Measurements from ENCODE around the gene PBX1.
A peak's percentile ranks its signal among the peaks of the same experiment; 100 is the strongest.

The PBX1 gene

DNA sequence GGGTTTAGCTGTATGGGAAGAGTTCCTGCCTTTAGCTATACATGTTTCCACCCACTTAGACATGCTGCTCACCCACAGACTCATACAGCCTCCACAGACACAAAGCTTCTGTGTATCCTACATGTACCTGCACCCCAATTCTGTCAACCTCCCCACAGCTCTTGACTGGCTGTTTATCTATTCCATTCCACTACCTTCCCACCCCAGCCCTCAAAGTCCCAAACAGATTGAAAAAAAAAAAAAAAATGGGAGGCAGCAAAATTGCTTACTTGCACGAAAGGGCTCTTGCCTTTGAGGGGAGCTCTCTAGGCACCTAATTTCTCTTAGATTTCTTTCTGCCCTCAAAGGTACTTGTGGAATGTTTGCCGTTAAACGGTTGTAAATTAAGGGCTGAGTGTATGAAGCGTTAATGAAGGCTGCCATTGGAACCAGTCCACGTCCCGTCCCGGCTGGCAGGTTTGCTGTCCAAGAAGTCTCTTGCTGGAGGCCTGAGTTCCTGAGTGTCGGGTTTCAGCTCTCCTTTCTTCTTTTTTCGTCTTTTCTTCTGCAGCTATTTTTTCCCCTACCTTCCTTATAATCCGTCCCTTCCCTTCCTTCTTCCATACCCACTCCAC lies 43.6 kb downstream of the PBX1 start (continued):
- no peak for TF ChIP-seq ZNF639 (tag by site-specific recombination; IDR thresholded peaks at IDR 0.05)
- TF ChIP-seq ZNF768 (tag by site-specific recombination; IDR thresholded peaks at IDR 0.05) = no peak
- TF ChIP-seq ZSCAN4 (tag by site-specific recombination; IDR thresholded peaks at IDR 0.05) = no peak
- TF ChIP-seq ZBTB26 (tag by site-specific recombination; optimal IDR thresholded peaks at IDR 0.05) = no peak
- peak; percentile 86 for TF ChIP-seq SP7 (tag by site-specific recombination; IDR thresholded peaks at IDR 0.05)
- TF ChIP-seq GLIS1 (tag by site-specific recombination; IDR thresholded peaks at IDR 0.05) = peak; percentile 78
- no peak for TF ChIP-seq ZBTB11 (tag by site-specific recombination; conservative IDR thresholded peaks at IDR 0.05; ENCODE audit: low read depth)
- no peak for TF ChIP-seq ZFP3 (tag by site-specific recombination; IDR thresholded peaks at IDR 0.05; ENCODE audit: low read depth)
- peak; percentile 32; the same call in 1 of the 2 replicates for TF ChIP-seq ZNF2 (tag by site-specific recombination; IDR thresholded peaks at IDR 0.05)
- peak; percentile 22; the same call in 1 of the 2 replicates for TF ChIP-seq MZF1 (tag by site-specific recombination; IDR thresholded peaks at IDR 0.05; ENCODE audit: borderline replicate concordance)
- TF ChIP-seq ZFP69B (tag by site-specific recombination; IDR thresholded peaks at IDR 0.05) = no peak
- TF ChIP-seq, protein P1, sequence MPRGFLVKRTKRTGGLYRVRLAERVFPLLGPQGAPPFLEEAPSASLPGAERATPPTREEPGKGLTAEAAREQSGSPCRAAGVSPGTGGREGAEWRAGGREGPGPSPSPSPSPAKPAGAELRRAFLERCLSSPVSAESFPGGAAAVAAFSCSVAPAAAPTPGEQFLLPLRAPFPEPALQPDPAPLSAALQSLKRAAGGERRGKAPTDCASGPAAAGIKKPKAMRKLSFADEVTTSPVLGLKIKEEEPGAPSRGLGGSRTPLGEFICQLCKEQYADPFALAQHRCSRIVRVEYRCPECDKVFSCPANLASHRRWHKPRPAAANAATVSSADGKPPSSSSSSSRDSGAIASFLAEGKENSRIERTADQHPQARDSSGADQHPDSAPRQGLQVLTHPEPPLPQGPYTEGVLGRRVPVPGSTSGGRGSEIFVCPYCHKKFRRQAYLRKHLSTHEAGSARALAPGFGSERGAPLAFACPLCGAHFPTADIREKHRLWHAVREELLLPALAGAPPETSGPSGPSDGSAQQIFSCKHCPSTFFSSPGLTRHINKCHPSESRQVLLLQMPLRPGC (tag by site-specific recombination; IDR thresholded peaks at IDR 0.05) = peak; percentile 68; the same call in 1 of the 2 replicates
- no peak for TF ChIP-seq ZNF555 (tag by site-specific recombination; conservative IDR thresholded peaks at IDR 0.05)
- no peak for TF ChIP-seq ZNF138 (tag by site-specific recombination; IDR thresholded peaks at IDR 0.05; ENCODE audit: borderline replicate concordance)
- peak; percentile 92 for TF ChIP-seq SCRT2 (tag by site-specific recombination; IDR thresholded peaks at IDR 0.05)
- TF ChIP-seq KLF10 (tag by site-specific recombination; IDR thresholded peaks at IDR 0.05) = 0 out of 2 replicates have a peak, but pooled peaks have one; percentile 10
- TF ChIP-seq SP3 (tag by site-specific recombination; IDR thresholded peaks at IDR 0.05) = no peak
- peak; percentile 80 for TF ChIP-seq ZBTB8A (tag by site-specific recombination; IDR thresholded peaks at IDR 0.05)
- no peak for TF ChIP-seq MYNN (tag by site-specific recombination; IDR thresholded peaks at IDR 0.05; ENCODE audit: borderline replicate concordance)
- TF ChIP-seq, protein P2, sequence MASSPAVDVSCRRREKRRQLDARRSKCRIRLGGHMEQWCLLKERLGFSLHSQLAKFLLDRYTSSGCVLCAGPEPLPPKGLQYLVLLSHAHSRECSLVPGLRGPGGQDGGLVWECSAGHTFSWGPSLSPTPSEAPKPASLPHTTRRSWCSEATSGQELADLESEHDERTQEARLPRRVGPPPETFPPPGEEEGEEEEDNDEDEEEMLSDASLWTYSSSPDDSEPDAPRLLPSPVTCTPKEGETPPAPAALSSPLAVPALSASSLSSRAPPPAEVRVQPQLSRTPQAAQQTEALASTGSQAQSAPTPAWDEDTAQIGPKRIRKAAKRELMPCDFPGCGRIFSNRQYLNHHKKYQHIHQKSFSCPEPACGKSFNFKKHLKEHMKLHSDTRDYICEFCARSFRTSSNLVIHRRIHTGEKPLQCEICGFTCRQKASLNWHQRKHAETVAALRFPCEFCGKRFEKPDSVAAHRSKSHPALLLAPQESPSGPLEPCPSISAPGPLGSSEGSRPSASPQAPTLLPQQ (tag by site-specific recombination; IDR thresholded peaks at IDR 0.05) = no peak
- no peak for TF ChIP-seq ZNF701 (tag by site-specific recombination; IDR thresholded peaks at IDR 0.05)
- TF ChIP-seq ZNF488 (tag by site-specific recombination; IDR thresholded peaks at IDR 0.05) = no peak
- TF ChIP-seq ZNF292 (tag by site-specific recombination; IDR thresholded peaks at IDR 0.05; ENCODE audit: borderline replicate concordance, low read depth) = no peak
- no peak for TF ChIP-seq ZSCAN23 (tag by site-specific recombination; IDR thresholded peaks at IDR 0.05)
- TF ChIP-seq ZNF837 (tag by site-specific recombination; IDR thresholded peaks at IDR 0.05) = no peak
- peak; percentile 65 for TF ChIP-seq ZNF629 (tag by site-specific recombination; IDR thresholded peaks at IDR 0.05)
- TF ChIP-seq ZIC2 (tag by site-specific recombination; IDR thresholded peaks at IDR 0.05) = no peak
- no peak for TF ChIP-seq ZNF521 (tag by site-specific recombination; IDR thresholded peaks at IDR 0.05)
- no peak for TF ChIP-seq ZNF202 (tag by site-specific recombination; IDR thresholded peaks at IDR 0.05; ENCODE audit: borderline replicate concordance)
- TF ChIP-seq ZNF514 (tag by site-specific recombination; IDR thresholded peaks at IDR 0.05) = no peak
